ENCODE measurements around the gene MED12L. TPM values are rescaled to one million over a fixed set of nuclear protein-coding genes. Genes with fewer than 3 reads are reported as not detected.

MED12L gene
- 0.31 and 0.66 TPM in 2 replicates for total RNA-seq

GRCh38 chr3:151085227-151085888 lies at the start of gene MED12L:
MED12L (plus strand) TSS chr3:151085664; CDS start chr3:151086927, 1,263 bp downstream.

GRCh38 chr3:151203051-151203420 lies 117.6 kb downstream of the MED12L start, which contains the start of gene GPR171:
GPR171 (minus strand) TSS chr3:151203216; CDS start chr3:151199386, 3,830 bp downstream.

GRCh38 chr3:151278230-151278629 lies 192.8 kb downstream of the MED12L start, which contains the start of gene P2RY14:
P2RY14 (minus strand) TSS chr3:151278542; CDS start chr3:151214316, 64,226 bp downstream.

GRCh38 chr3:151316267-151316991 lies 231.0 kb downstream of the MED12L start, which contains the start of gene GPR87:
GPR87 (minus strand) TSS chr3:151316820; CDS start chr3:151300100, 16,720 bp downstream.

GRCh38 chr3:151329363-151329762 lies 243.9 kb downstream of the MED12L start, which contains the start of gene P2RY13:
P2RY13 (minus strand) TSS chr3:151329549; CDS start chr3:151329528, 21 bp downstream.

GRCh38 chr3:151384741-151385174 lies 299.3 kb downstream of the MED12L start, which contains the start of gene P2RY12:
P2RY12 (minus strand) TSS chr3:151384753; CDS start chr3:151338845, 45,908 bp downstream.

GRCh38 chr3:151460774-151461450 lies 375.4 kb downstream of the MED12L start, which contains the start of gene IGSF10:
IGSF10 (minus strand) TSS chr3:151461061; CDS start chr3:151458709, 2,352 bp downstream.

Other genes with a start within 250 kb of the MED12L start
- gene MINDY4B, start 180.2 kb upstream of the MED12L start, total RNA-seq: not detected in 2 replicates
- not detected in 2 replicates for gene CLRN1, start 112.9 kb upstream of the MED12L start, total RNA-seq
- not detected in 2 replicates for gene GPR171, start 117.6 kb downstream of the MED12L start, total RNA-seq
- not detected in 2 replicates for gene P2RY14, start 192.9 kb downstream of the MED12L start, total RNA-seq
- not detected in 2 replicates for gene GPR87, start 231.2 kb downstream of the MED12L start, total RNA-seq
- not detected in 2 replicates for gene P2RY13, start 243.9 kb downstream of the MED12L start, total RNA-seq